ENCODE results near the gene IGFBP7.

IGFBP7 gene

DNA sequence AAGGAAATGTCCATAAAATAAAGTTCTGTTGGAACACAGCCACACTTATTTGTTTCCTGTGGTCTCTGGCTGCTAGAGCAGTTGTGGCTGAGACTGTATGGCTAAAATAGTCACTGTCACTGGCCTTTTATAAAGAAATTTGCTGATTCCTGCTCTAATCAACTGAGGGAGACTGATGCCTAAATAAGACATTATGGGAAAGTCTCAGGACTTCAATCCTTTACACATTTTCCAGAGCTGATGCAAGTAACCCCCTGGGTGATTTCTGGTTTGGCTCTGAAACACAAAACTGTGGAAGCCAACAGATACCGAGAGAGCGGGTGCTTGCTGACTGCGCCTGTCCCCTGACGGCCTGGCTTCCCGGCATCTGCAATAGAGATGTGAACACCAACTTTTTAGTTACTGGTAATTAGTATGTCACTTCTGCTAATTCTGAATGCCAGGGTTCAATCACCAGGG lies 67.4 kb downstream of the IGFBP7 start:
- H3K9me3 ChIP-seq (ENCODE audit: control insufficient read depth, low read length) = no peaks in the 10 kb centered on the region
- H3K9ac ChIP-seq = no peak overlapping the region
- no peaks in the 10 kb centered on the region for H3K4me1 ChIP-seq
- H3K27me3 ChIP-seq (ENCODE audit: control insufficient read depth, insufficient read depth, low read length) = no peaks in the 10 kb centered on the region
- TF ChIP-seq, protein P1, sequence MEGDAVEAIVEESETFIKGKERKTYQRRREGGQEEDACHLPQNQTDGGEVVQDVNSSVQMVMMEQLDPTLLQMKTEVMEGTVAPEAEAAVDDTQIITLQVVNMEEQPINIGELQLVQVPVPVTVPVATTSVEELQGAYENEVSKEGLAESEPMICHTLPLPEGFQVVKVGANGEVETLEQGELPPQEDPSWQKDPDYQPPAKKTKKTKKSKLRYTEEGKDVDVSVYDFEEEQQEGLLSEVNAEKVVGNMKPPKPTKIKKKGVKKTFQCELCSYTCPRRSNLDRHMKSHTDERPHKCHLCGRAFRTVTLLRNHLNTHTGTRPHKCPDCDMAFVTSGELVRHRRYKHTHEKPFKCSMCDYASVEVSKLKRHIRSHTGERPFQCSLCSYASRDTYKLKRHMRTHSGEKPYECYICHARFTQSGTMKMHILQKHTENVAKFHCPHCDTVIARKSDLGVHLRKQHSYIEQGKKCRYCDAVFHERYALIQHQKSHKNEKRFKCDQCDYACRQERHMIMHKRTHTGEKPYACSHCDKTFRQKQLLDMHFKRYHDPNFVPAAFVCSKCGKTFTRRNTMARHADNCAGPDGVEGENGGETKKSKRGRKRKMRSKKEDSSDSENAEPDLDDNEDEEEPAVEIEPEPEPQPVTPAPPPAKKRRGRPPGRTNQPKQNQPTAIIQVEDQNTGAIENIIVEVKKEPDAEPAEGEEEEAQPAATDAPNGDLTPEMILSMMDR (IDR thresholded peaks at IDR 0.05) = no peak
- H2AFZ ChIP-seq = no peak overlapping the region
- H3K4me3 ChIP-seq (ENCODE audit: low read depth, low read length) = no peak overlapping the region
- H3K4me2 ChIP-seq (ENCODE audit: low read length) = no peak overlapping the region
- H3K79me2 ChIP-seq = no peaks in the 10 kb centered on the region
- H3K36me3 ChIP-seq (ENCODE audit: control insufficient read depth, insufficient read depth, low read length) = no peaks in the 10 kb centered on the region
- peak overlapping the region; percentile 26 for H3K27ac ChIP-seq

- Histone ChIP-seq H3K4me1 (no peaks in the 10 kb centered on the region), H3K9me3 (ENCODE audit: control insufficient read depth, low read length) (no peaks in the 10 kb centered on the region), H3K27me3 (ENCODE audit: control insufficient read depth, insufficient read depth, low read length) (no peaks in the 10 kb centered on the region), H3K36me3 (ENCODE audit: control insufficient read depth, insufficient read depth, low read length) (no peaks in the 10 kb centered on the region), H3K4me2 (ENCODE audit: low read length) (no peak overlapping the region), H3K4me3 (ENCODE audit: low read depth, low read length) (no peak overlapping the region), H3K79me2 (no peaks in the 10 kb centered on the region), H3K9ac (no peak overlapping the region), H2AFZ (no peak overlapping the region), H3K27ac (no peak overlapping the region)
- TF ChIP-seq, protein P1 (IDR thresholded peaks at IDR 0.05) = no peak
Measured at GRCh38 chr4:57041020-57041419, 69.2 kb downstream of the IGFBP7 start.

- Histone ChIP-seq H3K9ac (no peak overlapping the region), H2AFZ (no peak overlapping the region), H3K9me3 (ENCODE audit: control insufficient read depth, low read length) (no peaks in the 10 kb centered on the region), H3K36me3 (ENCODE audit: control insufficient read depth, insufficient read depth, low read length) (no peaks in the 10 kb centered on the region), H3K4me2 (ENCODE audit: low read length) (no peak overlapping the region), H3K27me3 (ENCODE audit: control insufficient read depth, insufficient read depth, low read length) (no peaks in the 10 kb centered on the region), H3K79me2 (no peaks in the 10 kb centered on the region), H3K27ac (no peak overlapping the region), H3K4me3 (ENCODE audit: low read depth, low read length) (no peak overlapping the region), H3K4me1 (no peaks in the 10 kb centered on the region)
- TF ChIP-seq, protein P1 (IDR thresholded peaks at IDR 0.05) = no peak
Measured at GRCh38 chr4:57040510-57040909, 69.7 kb downstream of the IGFBP7 start.

- Histone ChIP-seq H3K36me3 (ENCODE audit: control insufficient read depth, insufficient read depth, low read length) (no peaks in the 10 kb centered on the region), H3K4me2 (ENCODE audit: low read length) (no peak overlapping the region), H3K4me3 (ENCODE audit: low read depth, low read length) (no peak overlapping the region), H3K27ac (no peak overlapping the region), H3K9me3 (ENCODE audit: control insufficient read depth, low read length) (no peaks in the 10 kb centered on the region), H3K4me1 (no peaks in the 10 kb centered on the region), H2AFZ (no peak overlapping the region), H3K27me3 (ENCODE audit: control insufficient read depth, insufficient read depth, low read length) (no peaks in the 10 kb centered on the region), H3K9ac (no peak overlapping the region), H3K79me2 (no peaks in the 10 kb centered on the region)
- TF ChIP-seq, protein P1 (IDR thresholded peaks at IDR 0.05) = no peak
Measured at GRCh38 chr4:57039345-57039744, 70.8 kb downstream of the IGFBP7 start.

DNA sequence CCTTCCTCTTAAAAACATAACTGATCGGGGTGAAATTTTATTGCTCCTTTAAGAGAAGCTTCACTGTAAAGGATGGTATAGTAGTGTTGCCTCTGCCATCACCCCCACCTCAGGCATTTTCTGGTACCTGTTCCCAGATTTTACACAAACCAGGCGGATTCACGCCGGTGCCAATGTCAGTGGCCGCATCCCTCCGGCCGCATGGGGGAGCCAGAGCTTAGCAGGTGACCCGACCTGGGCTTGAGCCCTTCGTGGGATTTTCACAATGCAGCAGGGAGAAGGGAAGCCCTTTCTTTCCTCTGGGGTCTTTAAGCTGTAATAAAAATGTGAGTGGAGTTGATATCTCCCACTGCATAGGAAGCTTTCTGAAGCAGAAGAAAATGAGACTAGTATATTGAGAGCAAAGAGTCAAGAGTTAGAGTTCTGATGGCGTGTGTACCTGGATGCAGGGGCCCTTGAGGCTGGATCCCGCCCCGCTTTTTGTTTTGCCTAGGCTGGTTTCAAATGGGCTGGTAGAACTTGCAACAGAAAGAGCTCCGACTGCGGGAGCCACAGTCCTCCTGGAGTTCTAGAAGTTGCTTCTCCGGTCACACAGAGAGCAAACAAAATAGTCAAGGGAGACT lies 72.1 kb downstream of the IGFBP7 start:
- Histone ChIP-seq H3K4me1 (no peaks in the 10 kb centered on the region), H3K27ac (no peak overlapping the region), H3K79me2 (no peaks in the 10 kb centered on the region), H3K9ac (no peak overlapping the region), H3K27me3 (ENCODE audit: control insufficient read depth, insufficient read depth, low read length) (no peaks in the 10 kb centered on the region), H3K4me2 (ENCODE audit: low read length) (no peak overlapping the region), H3K9me3 (ENCODE audit: control insufficient read depth, low read length) (no peaks in the 10 kb centered on the region), H3K36me3 (ENCODE audit: control insufficient read depth, insufficient read depth, low read length) (no peaks in the 10 kb centered on the region), H3K4me3 (ENCODE audit: low read depth, low read length) (no peak overlapping the region), H2AFZ (no peak overlapping the region)
- TF ChIP-seq, protein P1 (IDR thresholded peaks at IDR 0.05) = peak; percentile 72
